ENCODE measurements around the gene DOCK1. TPM values are rescaled to one million over a fixed set of nuclear protein-coding genes. Genes with fewer than 3 reads are reported as not detected.

Gene DOCK1
- total and polyA plus RNA-seq, 7 experiments from 2014 or later = 0.11 to 1.2 (median 0.34) TPM; not detected in 2

GRCh38 chr10:127265288-127265687 is 360.1 kb downstream of the DOCK1 start:
- DNase-seq = no peak
- POLR2A ChIA-PET = no interaction called here
- Mint-ChIP-seq H3K27me3 (peaks cover 2 to 19% (median 18%) of the 10 kb centered on the region in 5 donors), H3K36me3 (no peaks in the 10 kb centered on the region), H3K4me1 (peaks cover 0 to 5% (median 0%) of the 10 kb centered on the region in 7 donors), H3K4me3 (no peak overlapping the region), H3K27ac (no peak overlapping the region), H3K9me3 (peaks cover 0 to 20% (median 0%) of the 10 kb centered on the region in 11 donors)
- Histone ChIP-seq H3K36me3 (ENCODE audit: control insufficient read depth in 2 of 3, insufficient read depth in 3 of 3, low read length in 3 of 3) (no peaks in the 10 kb centered on the region), H3K4me1 (ENCODE audit: control insufficient read depth in 2 of 2, insufficient read depth in 2 of 2, low read length in 2 of 2) (no peaks in the 10 kb centered on the region), H3K4me3 (ENCODE audit: low read length) (no peak overlapping the region), H3K27ac (ENCODE audit: low read depth, low read length) (no peak overlapping the region), H3K27me3 (ENCODE audit: control insufficient read depth in 2 of 2, insufficient read depth in 2 of 2, low read length in 2 of 2) (no peaks in the 10 kb centered on the region), H3K9me3 (ENCODE audit: control insufficient read depth in 2 of 3, low read length in 3 of 3) (no peaks in the 10 kb centered on the region)
- CTCF ChIA-PET = no interaction called here
- no peak for ATAC-seq
- intact Hi-C loops (cut with micrococcal nuclease) = no loop called here

GRCh38 chr10:127266431-127266830 is 361.2 kb downstream of the DOCK1 start:
- Histone ChIP-seq H3K9me3 (ENCODE audit: control insufficient read depth in 2 of 3, low read length in 3 of 3) (no peaks in the 10 kb centered on the region), H3K27ac (ENCODE audit: low read depth, low read length) (no peak overlapping the region), H3K27me3 (ENCODE audit: control insufficient read depth in 2 of 2, insufficient read depth in 2 of 2, low read length in 2 of 2) (peaks cover 0 to 1% of the 10 kb centered on the region in 2 donors), H3K36me3 (ENCODE audit: control insufficient read depth in 2 of 3, insufficient read depth in 3 of 3, low read length in 3 of 3) (no peaks in the 10 kb centered on the region), H3K4me1 (ENCODE audit: control insufficient read depth in 2 of 2, insufficient read depth in 2 of 2, low read length in 2 of 2) (no peaks in the 10 kb centered on the region), H3K4me3 (ENCODE audit: low read length) (no peak overlapping the region)
- Mint-ChIP-seq H3K36me3 (no peaks in the 10 kb centered on the region), H3K4me1 (no peaks in the 10 kb centered on the region), H3K27ac (no peak overlapping the region), H3K9me3 (peaks cover 0 to 8% (median 0%) of the 10 kb centered on the region in 11 donors), H3K27me3 (peaks cover 2 to 27% (median 25%) of the 10 kb centered on the region in 5 donors), H3K4me3 (no peak overlapping the region)
- ChIA-PET POLR2A (no interaction called here), CTCF (no interaction called here)
- intact Hi-C loops (cut with micrococcal nuclease) = no loop called here
- DNase-seq (no peak), ATAC-seq (no peak)

GRCh38 chr10:127267442-127267841 is 362.2 kb downstream of the DOCK1 start:
- Mint-ChIP-seq H3K36me3 (no peaks in the 10 kb centered on the region), H3K27ac (no peak overlapping the region), H3K27me3 (peaks cover 2 to 27% (median 25%) of the 10 kb centered on the region in 5 donors), H3K4me1 (no peaks in the 10 kb centered on the region), H3K4me3 (no peak overlapping the region), H3K9me3 (peaks cover 0 to 2% (median 0%) of the 10 kb centered on the region in 11 donors)
- Histone ChIP-seq H3K27ac (ENCODE audit: low read depth, low read length) (no peak overlapping the region), H3K9me3 (ENCODE audit: control insufficient read depth in 2 of 3, low read length in 3 of 3) (no peaks in the 10 kb centered on the region), H3K4me1 (ENCODE audit: control insufficient read depth in 2 of 2, insufficient read depth in 2 of 2, low read length in 2 of 2) (no peaks in the 10 kb centered on the region), H3K4me3 (ENCODE audit: low read length) (no peak overlapping the region), H3K27me3 (ENCODE audit: control insufficient read depth in 2 of 2, insufficient read depth in 2 of 2, low read length in 2 of 2) (peaks cover 0 to 3% of the 10 kb centered on the region in 2 donors), H3K36me3 (ENCODE audit: control insufficient read depth in 2 of 3, insufficient read depth in 3 of 3, low read length in 3 of 3) (no peaks in the 10 kb centered on the region)
- no peak for ATAC-seq
- ChIA-PET POLR2A (no interaction called here), CTCF (no interaction called here)
- intact Hi-C loops (cut with micrococcal nuclease) = no loop called here
- no peak for DNase-seq

- CTCF ChIA-PET = no interaction called here
- no peak overlapping the region for H3K27ac Mint-ChIP-seq
- no peak overlapping the region for H3K4me3 ChIP-seq (ENCODE audit: low read length)
These were observed 366.8 kb downstream of the DOCK1 start for GRCh38 chr10:127272076-127272475.

GRCh38 chr10:127275272-127275671 is 370.0 kb downstream of the DOCK1 start:
- ChIA-PET POLR2A (no interaction called here), CTCF (no interaction called here)
- no peaks in the 10 kb centered on the region for H3K4me1 Mint-ChIP-seq
- no peak overlapping the region for H3K4me3 ChIP-seq (ENCODE audit: low read length)
- ATAC-seq = no peak
- H3K27me3 Mint-ChIP-seq = peaks cover 8 to 27% (median 26%) of the 10 kb centered on the region in 5 donors
- H3K4me3 Mint-ChIP-seq = no peak overlapping the region
- intact Hi-C loops (cut with micrococcal nuclease) = no loop called here
- H3K36me3 Mint-ChIP-seq = no peaks in the 10 kb centered on the region
- H3K27ac ChIP-seq (ENCODE audit: low read depth, low read length) = no peak overlapping the region
- H3K4me1 ChIP-seq (ENCODE audit: control insufficient read depth in 2 of 2, insufficient read depth in 2 of 2, low read length in 2 of 2) = no peaks in the 10 kb centered on the region
- H3K27ac Mint-ChIP-seq = no peak overlapping the region
- H3K9me3 Mint-ChIP-seq = peaks cover 0 to 5% (median 0%) of the 10 kb centered on the region in 11 donors
- no peaks in the 10 kb centered on the region for H3K36me3 ChIP-seq (ENCODE audit: control insufficient read depth in 2 of 3, insufficient read depth in 3 of 3, low read length in 3 of 3)
- no peaks in the 10 kb centered on the region for H3K9me3 ChIP-seq (ENCODE audit: control insufficient read depth in 2 of 3, low read length in 3 of 3)
- DNase-seq = no peak
- H3K27me3 ChIP-seq (ENCODE audit: control insufficient read depth in 2 of 2, insufficient read depth in 2 of 2, low read length in 2 of 2) = peaks cover 0 to 3% of the 10 kb centered on the region in 2 donors

More at GRCh38 chr10:127272076-127272475, 366.8 kb downstream of the DOCK1 start:
- intact Hi-C loops (cut with micrococcal nuclease) = no loop called here
- Histone ChIP-seq H3K36me3 (ENCODE audit: control insufficient read depth in 2 of 3, insufficient read depth in 3 of 3, low read length in 3 of 3) (no peaks in the 10 kb centered on the region), H3K9me3 (ENCODE audit: control insufficient read depth in 2 of 3, low read length in 3 of 3) (no peaks in the 10 kb centered on the region), H3K4me1 (ENCODE audit: control insufficient read depth in 2 of 2, insufficient read depth in 2 of 2, low read length in 2 of 2) (no peaks in the 10 kb centered on the region), H3K27me3 (ENCODE audit: control insufficient read depth in 2 of 2, insufficient read depth in 2 of 2, low read length in 2 of 2) (peaks cover 0 to 3% of the 10 kb centered on the region in 2 donors), H3K27ac (ENCODE audit: low read depth, low read length) (no peak overlapping the region)
- H3K36me3 Mint-ChIP-seq = no peaks in the 10 kb centered on the region
- H3K4me3 Mint-ChIP-seq = no peak overlapping the region
- peaks cover 0 to 5% (median 0%) of the 10 kb centered on the region in 11 donors for H3K9me3 Mint-ChIP-seq
- no peaks in the 10 kb centered on the region for H3K4me1 Mint-ChIP-seq
- POLR2A ChIA-PET = no interaction called here
- no peak for ATAC-seq
- peaks cover 6 to 34% (median 33%) of the 10 kb centered on the region in 5 donors for H3K27me3 Mint-ChIP-seq
- DNase-seq = no peak

GRCh38 chr10:127275793-127276450 is 370.7 kb downstream of the DOCK1 start:
- Mint-ChIP-seq H3K27ac (no peak overlapping the region), H3K36me3 (no peaks in the 10 kb centered on the region), H3K27me3 (peaks cover 11 to 25% (median 19%) of the 10 kb centered on the region in 5 donors), H3K4me1 (no peaks in the 10 kb centered on the region), H3K4me3 (no peak overlapping the region), H3K9me3 (peaks cover 0 to 5% (median 0%) of the 10 kb centered on the region in 11 donors)
- H3K36me3 ChIP-seq (ENCODE audit: control insufficient read depth in 2 of 3, insufficient read depth in 3 of 3, low read length in 3 of 3) = no peaks in the 10 kb centered on the region
- H3K9me3 ChIP-seq (ENCODE audit: control insufficient read depth in 2 of 3, low read length in 3 of 3) = no peaks in the 10 kb centered on the region
- H3K4me3 ChIP-seq (ENCODE audit: low read length) = no peak overlapping the region
- ATAC-seq (no peak), DNase-seq (no peak)
- POLR2A ChIA-PET = no interaction called here
- peaks cover 0 to 3% of the 10 kb centered on the region in 2 donors for H3K27me3 ChIP-seq (ENCODE audit: control insufficient read depth in 2 of 2, insufficient read depth in 2 of 2, low read length in 2 of 2)
- CTCF ChIA-PET = no interaction called here
- H3K4me1 ChIP-seq (ENCODE audit: control insufficient read depth in 2 of 2, insufficient read depth in 2 of 2, low read length in 2 of 2) = no peaks in the 10 kb centered on the region
- no peak overlapping the region for H3K27ac ChIP-seq (ENCODE audit: low read depth, low read length)
- intact Hi-C loops (cut with micrococcal nuclease) = no loop called here

GRCh38 chr10:127276794-127277462 is 371.7 kb downstream of the DOCK1 start:
- ChIA-PET POLR2A (no interaction called here), CTCF (no interaction called here)
- H3K4me1 ChIP-seq (ENCODE audit: control insufficient read depth in 2 of 2, insufficient read depth in 2 of 2, low read length in 2 of 2) = no peaks in the 10 kb centered on the region

More at GRCh38 chr10:127276794-127277462, 371.7 kb downstream of the DOCK1 start:
- DNase-seq (no peak), ATAC-seq (no peak)
- intact Hi-C loops (cut with micrococcal nuclease) = no loop called here
- Histone ChIP-seq H3K4me3 (ENCODE audit: low read length) (no peak overlapping the region), H3K9me3 (ENCODE audit: control insufficient read depth in 2 of 3, low read length in 3 of 3) (no peaks in the 10 kb centered on the region), H3K27me3 (ENCODE audit: control insufficient read depth in 2 of 2, insufficient read depth in 2 of 2, low read length in 2 of 2) (no peaks in the 10 kb centered on the region), H3K36me3 (ENCODE audit: control insufficient read depth in 2 of 3, insufficient read depth in 3 of 3, low read length in 3 of 3) (no peaks in the 10 kb centered on the region), H3K27ac (ENCODE audit: low read depth, low read length) (no peak overlapping the region)
- H3K36me3 Mint-ChIP-seq = no peaks in the 10 kb centered on the region
- H3K4me3 Mint-ChIP-seq = no peak overlapping the region
- peaks cover 0 to 5% (median 0%) of the 10 kb centered on the region in 11 donors for H3K9me3 Mint-ChIP-seq
- H3K27me3 Mint-ChIP-seq = peaks cover 11 to 28% (median 19%) of the 10 kb centered on the region in 5 donors
- H3K4me1 Mint-ChIP-seq = no peaks in the 10 kb centered on the region
- H3K27ac Mint-ChIP-seq = no peak overlapping the region
